GM19351 (cell line): ENCODE measurements around the gene RSBN1L.

Experiments
- ATAC-seq: cut with Tn5 transposase; IDR thresholded peaks from one replicate; pipeline ENCODE4 v1.9.1; 2021; ENCODE audit warnings: mild to moderate bottlenecking, moderate library complexity; ENCODE audit not compliant: unreplicated experiment

Gene RSBN1L

GRCh38 chr7:77727936-77728701 is 31.9 kb downstream of the RSBN1L start:
- no peak for ATAC-seq

GRCh38 chr7:77729574-77730348 is 33.5 kb downstream of the RSBN1L start:
- no peak for ATAC-seq

GRCh38 chr7:77731716-77732115 is 35.5 kb downstream of the RSBN1L start:
- ATAC-seq, result no peak

GRCh38 chr7:77734659-77735421 is 38.6 kb downstream of the RSBN1L start:
- ATAC-seq, result no peak

- no peak for ATAC-seq
These were observed 39.2 kb downstream of the RSBN1L start for GRCh38 chr7:77735457-77735856.

GRCh38 chr7:77736991-77737390 is 40.7 kb downstream of the RSBN1L start:
- ATAC-seq, result no peak

- ATAC-seq, result no peak
These were observed 42.1 kb downstream of the RSBN1L start for GRCh38 chr7:77738382-77738781.

- ATAC-seq, result no peak
These were observed 42.6 kb downstream of the RSBN1L start for GRCh38 chr7:77738871-77739270.

- ATAC-seq, result no peak
These were observed 44.0 kb downstream of the RSBN1L start for GRCh38 chr7:77740257-77740656.

- peak; percentile 47 for ATAC-seq
These were observed 47.3 kb downstream of the RSBN1L start for GRCh38 chr7:77743518-77743917.

GRCh38 chr7:77745746-77746145 is 49.5 kb downstream of the RSBN1L start:
- no peak for ATAC-seq

GRCh38 chr7:77746164-77746823 is 50.0 kb downstream of the RSBN1L start:
- no peak for ATAC-seq

GRCh38 chr7:77746824-77747165 is 50.5 kb downstream of the RSBN1L start:
- no peak for ATAC-seq

GRCh38 chr7:77747178-77747577 is 50.9 kb downstream of the RSBN1L start:
- ATAC-seq, result no peak

GRCh38 chr7:77747718-77748117 is 51.5 kb downstream of the RSBN1L start:
- ATAC-seq, result no peak

GRCh38 chr7:77752016-77752415 is 55.8 kb downstream of the RSBN1L start:
- no peak for ATAC-seq

- no peak for ATAC-seq
These were observed 56.9 kb downstream of the RSBN1L start for GRCh38 chr7:77753173-77753572.

- peak; percentile 97 for ATAC-seq
These were observed 61.3 kb downstream of the RSBN1L start for GRCh38 chr7:77757589-77757988.

- ATAC-seq, result no peak
These were observed 63.1 kb downstream of the RSBN1L start for GRCh38 chr7:77759294-77759889.

- ATAC-seq, result no peak
These were observed 64.7 kb downstream of the RSBN1L start for GRCh38 chr7:77760809-77761453.
